ENCODE data around the gene CCDC137. TPM values are rescaled to one million over a fixed set of nuclear protein-coding genes. Genes with fewer than 3 reads are reported as not detected.

CCDC137 gene
- total and polyA plus RNA-seq, 2 of the 13 experiments (the other 11 are each of a cell fraction or from before 2014, with no cell fraction given) = 14.6 to 39.1 TPM

- TF ChIP-seq FOXC1 (CRISPR knock-in tag; IDR thresholded peaks at IDR 0.05; ENCODE audit: borderline replicate concordance) = no peak
- TF ChIP-seq ZNF460 (CRISPR knock-in tag; IDR thresholded peaks at IDR 0.05; ENCODE audit: borderline replicate concordance) = no peak
- no peak for TF ChIP-seq ZNF383 (CRISPR knock-in tag; IDR thresholded peaks at IDR 0.05; ENCODE audit: borderline replicate concordance)
- TF ChIP-seq HES4 (CRISPR knock-in tag; IDR thresholded peaks at IDR 0.05; ENCODE audit: borderline replicate concordance) = 0 out of 2 replicates have a peak, but pooled peaks have one; percentile 42
- TF ChIP-seq AGO2 (optimal IDR thresholded peaks at IDR 0.05; ENCODE audit: low read depth, low read length) = peak; percentile 80
- no peak for TF ChIP-seq ZNF382 (CRISPR knock-in tag; IDR thresholded peaks at IDR 0.05; ENCODE audit: borderline replicate concordance)
- no peak for TF ChIP-seq RORA (CRISPR knock-in tag; IDR thresholded peaks at IDR 0.05)
- TF ChIP-seq ZBTB33 (CRISPR knock-in tag; IDR thresholded peaks at IDR 0.05) = peak; percentile 96
- no peak for TF ChIP-seq SMARCE1 (IDR thresholded peaks at IDR 0.05; ENCODE audit: borderline replicate concordance)
- TF ChIP-seq ZNF44 (CRISPR knock-in tag; IDR thresholded peaks at IDR 0.05) = no peak
Observed at GRCh38 chr17:81693509-81694210, 27.1 kb downstream of the CCDC137 start (continued).

GRCh38 chr17:81694810-81695209 lies 28.3 kb downstream of the CCDC137 start:
- Histone ChIP-seq H3K9ac (ENCODE audit: insufficient read depth, low read depth, low read length) (no peak overlapping the region), H2AFZ (ENCODE audit: low read length) (no peak overlapping the region), H3K9me3 (ENCODE audit: low read length) (no peaks in the 10 kb centered on the region), H3K36me3 (replicated peaks in 1 of 2; ENCODE audit: control insufficient read depth in 1 of 2, insufficient read depth in 2 of 2, low read length in 2 of 2) (peaks cover 62 to 82% of the 10 kb centered on the region in 2 experiments), H3K4me2 (ENCODE audit: low read depth, low read length) (no peak overlapping the region), H3K27me3 (ENCODE audit: control insufficient read depth in 1 of 2, insufficient read depth in 2 of 2, low read length in 2 of 2) (no peaks in the 10 kb centered on the region; a peak in 1 of 5 replicates), H3K27ac (ENCODE audit: extremely low read length, insufficient read depth, low read length) (no peak overlapping the region), H3K79me2 (ENCODE audit: insufficient read depth, low read length) (peaks cover 8% of the 10 kb centered on the region), H3K4me3 (replicated peaks in 1 of 3; ENCODE audit: insufficient read depth in 1 of 3, low read depth in 2 of 3, low read length in 3 of 3) (no peak overlapping the region), H3K4me1 (ENCODE audit: insufficient read depth, low read length) (no peaks in the 10 kb centered on the region), H4K20me1 (ENCODE audit: insufficient read depth, low read length) (no peaks in the 10 kb centered on the region; the same call in 1 of the 2 replicates)
- no TSS peak for BruUV-seq (replicated peaks)
- DNase-seq (ENCODE audit: low spot score) (no peak), ATAC-seq (no peak), FAIRE-seq (no peak)
- TF ChIP-seq RBFOX2 (IDR thresholded peaks at IDR 0.05; ENCODE audit: low read depth, low read length) (peak; percentile 30; the same call in 1 of the 2 replicates), ZNF576 (CRISPR knock-in tag; IDR thresholded peaks at IDR 0.05) (no peak), ZUFSP (CRISPR knock-in tag; IDR thresholded peaks at IDR 0.05; ENCODE audit: borderline replicate concordance) (no peak), PTBP1 (IDR thresholded peaks at IDR 0.05; ENCODE audit: low read depth, low read length, poor library complexity, severe bottlenecking) (no peak), CENPT (CRISPR knock-in tag; IDR thresholded peaks at IDR 0.05; ENCODE audit: low read depth) (no peak)
- CTCF ChIA-PET (ENCODE audit: low intra/inter-chr PET ratio, low total read pairs) = no interaction called here
- intact Hi-C loops (cut with micrococcal nuclease; ENCODE audit: unreplicated experiment) = no loop called here
- POLR2A ChIA-PET = interaction anchor here (2.1 kb wide), 1 partner anchor 8 kb away, joined by 5 read pairs; the partner anchor contains the start of gene MRPL12
- in situ Hi-C loops (cut with HindIII; ENCODE audit: extremely low pct_ligation_motif_present, low pct_unique_long_range_greater_than_20kb) = no loop called here
- WGBS (ENCODE audit: low lambda C conversion rate) = 97% methylated on average over 14 of the region's 19 CpGs
